Left forelimb (tissue), 1 donor: ENCODE measurements around the gene KRI1.
"Not testable (repeated sequence)": the region's sequence is repeated elsewhere in the genome, so short reads cannot be mapped to it uniquely, and the experiment has no call there.

Experiments
- DNase-seq: peaks from one replicate; pipeline ENCODE4 v3.0.0-alpha.2; 2018; ENCODE audit warnings: low spot score

Gene KRI1

DNA sequence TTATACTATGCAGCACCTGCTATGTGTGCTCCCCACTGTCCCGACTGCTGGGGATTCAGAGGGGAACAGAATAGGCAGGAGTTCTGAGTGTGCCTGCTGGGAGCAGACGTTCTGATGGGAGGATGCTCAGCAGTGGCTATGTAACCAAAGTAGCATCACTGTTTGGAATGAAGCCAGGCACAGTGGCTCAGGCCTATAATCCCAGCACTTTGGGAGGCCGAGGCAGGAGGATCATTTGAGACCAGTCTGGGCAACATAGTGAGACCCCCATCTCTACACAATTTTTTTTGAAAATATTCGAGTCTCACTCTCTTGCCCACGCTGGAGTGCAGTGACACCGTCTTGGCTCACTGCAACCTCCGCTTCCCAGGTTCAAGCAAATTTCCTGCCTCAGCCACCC, 16.1 kb downstream of the KRI1 start:
- no peak for DNase-seq

DNA sequence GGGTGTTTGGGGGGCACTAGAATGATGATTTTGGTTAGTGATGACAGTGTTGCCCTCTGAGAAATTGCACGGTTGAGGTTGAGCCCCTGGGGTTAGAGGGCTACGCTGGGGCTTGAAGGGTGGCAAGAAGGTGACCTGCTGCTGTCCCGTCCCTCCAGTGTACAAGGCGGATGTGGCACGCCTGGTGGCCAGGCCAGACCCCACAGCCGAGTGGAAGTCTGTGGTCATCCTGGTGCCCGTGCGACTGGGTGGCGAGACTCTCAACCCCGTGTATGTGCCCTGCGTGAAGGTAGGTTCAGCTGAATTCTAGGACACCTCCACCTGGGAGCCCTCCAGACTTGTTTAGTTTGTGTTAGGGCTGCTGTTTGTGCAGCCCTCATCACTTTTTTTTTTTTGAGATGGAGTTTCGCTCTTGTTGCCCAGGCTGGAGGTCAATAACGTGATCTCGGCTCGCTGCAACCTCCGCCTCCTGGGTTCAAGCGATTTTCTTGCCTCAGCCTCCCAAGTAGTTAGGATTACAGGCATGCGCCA, 17.0 kb downstream of the KRI1 start:
- DNase-seq: no peak

DNA sequence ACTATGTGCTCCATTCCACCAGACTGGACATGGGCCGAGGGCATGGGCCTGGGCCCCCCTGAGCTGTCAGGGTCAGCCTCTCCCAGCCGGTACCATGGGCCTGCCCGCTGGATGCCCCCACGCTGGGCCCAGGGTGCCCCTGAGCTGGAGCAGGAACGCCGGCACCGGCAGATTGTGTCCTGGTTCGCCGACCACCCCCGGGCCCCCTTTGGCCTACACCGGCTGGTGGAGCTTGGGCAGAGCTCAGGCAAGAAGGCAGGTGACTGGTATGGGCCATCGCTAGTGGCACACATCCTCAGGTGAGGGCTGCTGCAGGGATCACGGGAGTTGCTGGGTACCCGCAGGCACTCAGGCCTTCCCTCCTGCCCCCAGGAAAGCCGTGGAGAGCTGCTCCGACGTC, 19.0 kb downstream of the KRI1 start:
- DNase-seq: no peak

DNA sequence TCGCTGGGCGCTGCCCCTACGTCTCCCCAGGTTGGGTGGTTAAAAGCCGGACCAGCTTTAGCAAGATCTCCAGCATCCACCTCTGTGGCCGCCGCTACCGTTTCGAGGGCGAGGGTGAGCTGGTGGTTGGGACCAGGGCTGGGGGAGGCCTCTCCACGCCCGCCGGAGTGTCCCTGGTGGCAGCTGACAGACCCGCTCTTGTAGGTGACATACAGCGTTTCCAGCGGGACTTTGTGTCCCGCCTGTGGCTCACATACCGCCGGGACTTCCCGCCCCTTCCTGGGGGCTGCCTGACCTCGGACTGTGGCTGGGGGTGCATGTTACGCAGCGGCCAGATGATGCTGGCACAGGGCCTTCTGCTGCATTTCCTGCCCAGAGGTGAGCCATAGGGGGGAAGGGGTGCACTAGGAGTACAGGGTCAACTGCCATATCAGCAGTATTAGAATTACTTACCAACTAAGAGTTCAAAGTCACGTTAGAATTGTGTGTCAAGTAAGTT, 21.0 kb downstream of the KRI1 start:
- no peak for DNase-seq

DNA sequence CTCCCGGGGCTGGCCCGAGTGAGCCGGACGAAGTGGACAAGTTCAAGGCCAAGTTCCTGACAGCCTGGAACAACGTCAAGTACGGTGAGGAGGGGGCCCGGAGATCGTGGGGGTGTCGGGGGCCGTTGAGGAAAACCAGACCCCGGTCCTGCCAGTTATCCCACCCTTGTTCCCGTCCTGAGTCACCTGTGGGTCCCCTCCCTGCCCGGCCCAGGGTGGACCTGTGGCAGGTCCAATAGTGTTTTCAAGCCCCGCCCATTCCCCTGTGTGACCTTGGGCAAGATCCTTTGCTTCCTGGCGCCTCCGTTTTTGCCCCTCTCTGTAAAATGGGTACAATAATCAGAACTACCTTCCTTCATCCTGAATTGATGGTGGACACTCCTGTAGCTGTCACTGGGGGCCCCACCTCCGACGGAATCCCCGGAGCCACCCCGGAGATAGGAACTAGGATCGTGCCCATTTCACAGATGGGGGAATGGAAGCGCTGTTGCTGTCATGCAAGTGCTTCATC, 21.5 kb downstream of the KRI1 start:
- DNase-seq: no peak

DNA sequence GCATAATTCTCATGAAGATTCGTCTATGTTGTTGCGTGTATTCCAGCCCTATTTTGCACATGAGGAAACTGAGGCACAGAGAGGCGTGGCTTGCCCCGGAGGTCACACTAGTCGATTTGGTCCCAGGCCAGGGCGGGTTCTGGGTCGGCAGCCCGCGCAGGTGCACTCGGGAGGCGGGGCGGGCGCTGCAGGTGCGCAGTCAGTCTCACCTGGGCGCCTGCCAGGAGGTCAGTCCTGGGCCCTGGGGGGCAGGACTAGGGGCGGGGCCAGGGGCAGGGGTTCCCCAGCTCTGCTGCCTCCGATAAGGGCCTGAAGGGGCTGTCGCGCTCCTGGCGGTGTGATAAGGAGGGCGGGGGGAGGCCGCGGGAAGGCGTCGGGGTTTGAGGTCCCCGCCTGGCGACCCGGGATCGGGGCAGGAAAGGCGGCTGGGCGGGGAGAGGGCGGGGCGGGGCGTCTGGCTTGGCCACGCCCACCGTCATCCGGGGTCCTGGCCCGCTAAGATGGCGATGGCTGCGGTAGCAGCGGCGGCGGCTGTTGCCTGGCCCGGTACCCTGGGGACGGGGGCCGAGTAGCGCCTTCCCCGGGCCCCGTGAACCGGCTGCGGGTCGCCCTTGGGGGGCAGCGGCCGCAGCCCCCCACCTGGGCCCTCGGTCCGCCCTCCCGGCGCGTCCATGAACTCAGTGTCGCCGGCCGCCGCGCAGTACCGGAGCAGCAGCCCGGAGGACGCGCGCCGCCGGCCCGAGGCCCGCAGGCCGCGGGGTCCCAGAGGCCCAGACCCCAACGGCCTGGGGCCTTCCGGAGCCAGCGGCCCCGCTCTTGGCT, 22.2 kb downstream of the KRI1 start, which contains the start of gene ATG4D:
ATG4D (plus strand) TSS at position 485 of the 822 bp plus-strand sequence; CDS start at position 672, 187 bp downstream.
- DNase-seq: peak; percentile 92

DNA sequence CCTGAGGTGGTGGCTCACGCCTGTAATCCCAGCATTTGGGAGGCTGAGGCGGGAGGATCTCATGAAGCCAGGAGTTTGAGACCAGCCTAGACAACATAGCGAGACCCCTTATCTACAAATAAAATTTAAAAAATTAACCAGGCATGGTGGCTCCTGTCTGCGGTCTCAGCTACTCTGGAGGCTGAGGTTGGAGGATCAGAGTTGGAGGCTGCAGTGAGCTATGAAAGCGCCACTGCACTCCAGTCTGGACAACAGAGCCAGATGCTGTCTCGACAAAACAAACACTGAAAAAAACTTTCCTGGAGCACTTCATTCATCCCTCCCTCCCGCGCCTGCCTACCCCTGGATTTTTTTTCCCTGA, 22.8 kb downstream of the KRI1 start:
- DNase-seq: no peak

DNA sequence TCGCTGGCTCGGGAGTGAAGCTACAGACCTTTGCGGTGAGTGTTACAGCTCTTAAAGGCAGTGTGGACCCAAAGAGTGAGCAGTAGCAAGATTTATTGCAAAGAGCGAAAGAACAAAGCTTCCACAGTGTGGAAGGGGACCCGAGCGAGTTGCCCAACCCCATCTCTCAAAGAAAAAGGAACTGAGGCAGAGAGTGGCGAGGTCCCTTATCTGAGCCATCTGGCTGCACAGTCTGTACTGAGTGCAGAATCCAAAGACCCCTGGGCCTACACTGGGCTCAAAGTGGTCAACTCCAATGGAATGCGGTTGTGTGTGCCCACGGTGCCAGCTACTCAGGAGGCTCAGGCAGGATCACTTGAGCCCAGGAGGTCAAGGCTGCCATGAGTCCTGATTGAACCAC, 26.8 kb downstream of the KRI1 start:
- not testable (repeated sequence) for DNase-seq

DNA sequence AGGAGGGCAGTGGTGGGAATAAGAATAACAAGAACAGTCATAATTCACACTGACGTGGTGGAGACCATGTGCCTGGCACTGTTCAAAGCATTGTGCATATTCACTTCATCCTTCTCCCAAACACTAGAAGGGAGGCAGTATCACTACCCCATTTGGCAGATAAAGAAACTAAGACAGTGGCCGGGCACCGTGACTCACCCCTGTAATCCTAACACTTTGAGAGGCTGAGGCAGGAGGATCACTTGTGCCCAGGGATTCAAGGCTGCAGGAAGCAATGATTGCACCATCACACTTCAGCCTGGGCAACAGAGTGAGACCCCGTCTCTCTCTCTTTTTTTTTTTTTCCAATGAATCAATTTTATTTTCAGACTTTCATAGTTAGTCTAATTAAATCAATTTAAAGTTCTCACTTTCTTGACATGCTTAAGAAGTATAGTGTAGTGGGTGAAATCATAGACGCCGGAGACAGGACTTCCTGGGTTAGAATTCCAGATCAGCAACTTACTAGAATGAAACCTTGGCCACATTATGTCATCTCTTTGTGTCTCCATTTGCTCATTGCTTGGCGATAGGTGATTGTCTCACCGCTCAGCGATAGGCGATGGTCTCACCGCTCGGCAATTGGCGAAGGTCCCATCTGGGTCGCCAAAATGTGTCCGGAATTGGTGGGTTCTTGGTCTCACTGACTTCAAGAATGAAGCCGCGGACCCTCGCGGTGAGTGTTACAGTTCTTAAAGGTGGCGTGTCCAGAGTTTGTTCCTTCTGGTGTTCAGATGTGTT, 27.4 kb downstream of the KRI1 start:
- DNase-seq: no peak

DNA sequence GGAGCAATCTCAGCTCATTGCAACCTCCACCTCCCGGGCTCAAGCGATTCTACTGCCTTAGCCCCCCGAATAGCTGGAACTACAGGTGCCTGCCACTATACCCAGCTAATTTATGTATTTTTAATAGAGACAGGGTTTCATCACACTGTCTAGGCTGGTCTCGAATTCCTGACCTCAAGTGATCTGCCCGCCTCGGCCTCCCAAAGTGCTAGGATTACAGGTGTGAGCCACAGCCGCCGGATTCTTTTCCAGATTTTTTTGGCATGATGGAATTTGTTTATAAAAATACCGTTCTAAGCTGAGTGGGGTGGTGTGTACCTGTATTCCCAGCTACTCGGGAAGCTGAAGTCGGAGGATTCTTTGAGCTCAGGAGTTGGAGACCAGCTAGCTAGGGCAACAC, 28.1 kb downstream of the KRI1 start:
- DNase-seq: no peak

DNA sequence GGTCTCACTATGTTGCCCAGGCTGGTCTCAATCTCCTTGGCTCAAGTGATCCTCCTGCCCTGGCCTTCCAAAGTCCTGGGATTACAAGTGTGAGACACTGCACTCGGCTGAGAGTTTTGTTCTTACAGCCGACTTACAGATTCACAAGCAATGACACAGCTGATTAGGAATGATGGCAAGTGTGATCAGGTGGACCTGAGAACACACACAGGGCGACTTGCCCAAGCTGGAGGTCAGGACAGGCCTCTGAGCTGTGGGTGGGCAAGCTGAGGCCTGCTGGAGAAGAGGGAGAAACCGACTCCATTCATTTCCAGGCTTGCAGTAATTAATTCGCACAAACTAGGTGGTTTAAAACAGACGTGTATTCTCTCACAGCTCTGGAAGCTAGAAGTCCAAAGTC, 30.2 kb downstream of the KRI1 start:
- DNase-seq: no peak

DNA sequence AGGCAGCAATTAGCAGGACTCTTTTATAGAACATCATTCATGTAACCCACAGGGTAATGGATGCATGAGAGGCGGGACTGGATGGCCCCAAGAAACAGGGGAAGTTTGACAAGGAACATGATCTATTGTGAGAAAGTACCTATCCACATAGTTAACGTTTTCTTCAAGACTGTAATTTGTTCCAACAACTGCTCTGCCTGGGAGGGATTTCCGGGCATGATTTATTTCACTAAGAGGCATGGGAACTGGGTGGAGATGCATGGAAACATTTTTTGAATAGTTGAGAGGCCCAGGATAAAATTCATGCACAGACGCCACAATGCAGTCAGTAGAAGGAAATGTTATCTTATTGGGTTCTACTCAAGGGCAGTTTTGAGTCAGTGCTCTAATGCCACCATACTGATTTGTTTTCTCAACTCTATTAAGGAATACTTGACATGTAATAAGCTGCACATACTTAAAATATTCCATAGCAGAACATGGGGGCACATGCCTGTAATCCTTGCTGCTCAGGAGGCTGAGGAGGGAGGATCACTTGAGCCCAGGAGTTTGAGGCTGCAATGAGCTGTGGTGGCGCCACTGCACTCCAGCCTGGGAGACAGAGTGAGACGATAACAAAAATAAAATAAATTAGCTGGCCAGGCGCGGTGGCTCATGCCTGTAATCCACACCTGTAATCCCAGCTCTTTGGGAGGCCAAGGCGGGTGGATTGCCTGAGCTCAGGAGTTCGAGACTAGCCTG, 32.0 kb downstream of the KRI1 start:
- DNase-seq: no peak

DNA sequence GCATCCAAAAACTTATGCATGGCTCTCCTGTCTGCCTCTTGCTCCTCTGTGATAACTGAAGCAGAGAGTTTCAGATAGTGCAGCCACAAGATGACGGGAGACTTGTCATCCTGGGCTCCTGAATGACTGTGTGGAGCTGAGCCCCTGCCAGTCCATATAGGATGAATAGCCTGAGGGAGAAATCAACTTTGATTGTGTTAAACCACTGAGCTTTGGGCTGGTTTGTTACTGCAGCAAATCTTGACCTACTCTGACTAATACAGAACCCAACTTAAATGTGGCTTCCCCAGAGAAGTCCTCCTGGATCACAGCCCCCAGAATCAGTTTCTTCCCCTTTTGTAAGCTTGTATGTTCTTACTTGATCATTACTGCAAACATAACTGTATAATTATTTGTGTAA, 33.4 kb downstream of the KRI1 start:
- DNase-seq: no peak

DNA sequence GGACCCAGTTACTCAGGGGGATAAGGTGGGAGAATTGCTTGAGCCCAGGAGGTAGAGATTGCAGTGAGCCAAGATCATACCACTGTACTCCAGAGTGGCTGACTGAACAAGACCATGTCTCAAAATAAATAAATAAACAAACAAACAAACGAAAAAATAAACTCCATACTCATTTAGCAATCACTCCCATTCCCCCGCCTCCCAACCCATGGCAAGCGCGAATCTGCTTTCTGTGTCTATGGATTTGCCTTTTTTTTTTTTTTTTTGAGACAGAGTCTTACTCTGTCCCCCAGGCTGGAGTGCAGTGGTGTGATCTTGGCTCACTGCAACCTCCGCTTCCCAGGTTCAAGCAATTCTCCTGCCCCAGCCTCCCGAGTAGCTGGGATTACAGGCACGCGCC, 38.9 kb downstream of the KRI1 start:
- not testable (repeated sequence) for DNase-seq

DNA sequence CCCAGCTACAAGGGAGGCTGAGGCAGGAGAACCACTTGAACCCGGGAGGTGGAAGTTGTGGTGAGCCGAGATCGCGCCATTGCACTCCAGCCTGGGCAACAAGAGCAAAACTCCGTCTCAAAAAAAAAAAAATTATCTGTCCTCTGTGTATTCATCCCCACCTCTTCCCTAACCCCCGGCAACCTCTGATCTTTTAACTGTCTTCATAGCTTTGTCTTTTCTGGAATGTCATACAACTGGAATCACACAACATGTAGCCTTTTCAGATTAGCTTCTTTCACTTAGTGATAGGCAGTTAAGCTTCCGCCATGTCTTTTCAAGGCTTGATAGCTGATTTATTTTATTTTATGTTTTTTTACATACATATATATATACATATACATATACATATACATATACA, 40.2 kb downstream of the KRI1 start:
- no peak for DNase-seq

DNA sequence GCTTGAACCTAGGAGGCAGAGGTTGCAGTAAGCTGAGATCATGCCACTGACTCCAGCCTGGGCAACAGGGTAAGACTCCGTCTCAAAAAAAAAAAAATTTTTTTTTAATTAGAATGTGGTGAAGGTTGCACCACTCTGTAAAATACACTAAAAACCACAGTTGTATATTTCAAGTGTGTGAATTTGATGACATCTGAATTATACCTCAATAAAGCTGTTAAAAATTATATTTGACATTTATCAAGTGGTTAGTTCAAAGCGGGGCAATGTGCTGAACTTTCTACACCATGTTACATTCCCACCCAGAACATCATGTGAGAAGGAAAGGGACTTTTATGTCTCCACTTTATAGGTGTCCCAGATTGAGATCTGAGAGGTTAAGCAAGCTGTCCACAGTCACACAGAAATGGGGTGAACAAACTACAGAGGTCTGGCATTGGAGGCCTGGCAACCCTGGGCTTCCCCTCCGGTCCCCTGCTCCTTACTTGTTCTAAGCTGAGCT, 42.6 kb downstream of the KRI1 start:
- DNase-seq: no peak

DNA sequence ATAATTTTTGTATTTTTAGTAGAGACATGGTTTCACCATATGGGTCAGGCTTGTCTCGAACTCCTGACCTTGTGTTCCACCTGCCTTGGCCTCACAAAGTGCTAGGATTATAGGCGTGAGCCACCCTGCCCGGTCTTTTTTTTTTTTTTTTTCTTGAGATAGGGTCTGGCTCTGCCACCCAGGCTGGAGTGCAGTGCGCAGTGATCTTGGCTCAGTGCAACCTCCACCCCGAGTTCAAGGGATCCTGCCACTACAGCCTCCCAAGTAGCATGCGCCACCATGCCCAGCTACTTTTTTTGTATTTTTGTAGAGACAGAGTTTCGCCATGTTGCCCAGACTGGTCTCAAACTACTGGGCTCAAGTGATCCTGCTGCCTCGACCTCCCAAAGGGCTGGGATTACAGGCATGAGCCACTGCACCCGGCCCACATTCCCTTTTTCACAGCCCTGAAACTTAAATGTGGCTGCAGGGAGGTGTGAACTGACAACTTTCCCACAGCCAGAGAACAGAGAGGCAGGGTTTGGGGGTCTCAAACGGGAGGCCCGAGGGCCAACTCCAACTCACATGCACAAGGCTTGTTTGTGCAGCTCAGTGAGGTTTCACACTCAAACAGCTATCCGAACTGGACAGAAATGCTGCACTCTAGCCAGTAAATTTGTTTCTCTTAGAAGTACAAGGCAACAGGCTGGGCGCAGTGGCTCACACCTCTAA, 44.2 kb downstream of the KRI1 start:
- no peak for DNase-seq

DNA sequence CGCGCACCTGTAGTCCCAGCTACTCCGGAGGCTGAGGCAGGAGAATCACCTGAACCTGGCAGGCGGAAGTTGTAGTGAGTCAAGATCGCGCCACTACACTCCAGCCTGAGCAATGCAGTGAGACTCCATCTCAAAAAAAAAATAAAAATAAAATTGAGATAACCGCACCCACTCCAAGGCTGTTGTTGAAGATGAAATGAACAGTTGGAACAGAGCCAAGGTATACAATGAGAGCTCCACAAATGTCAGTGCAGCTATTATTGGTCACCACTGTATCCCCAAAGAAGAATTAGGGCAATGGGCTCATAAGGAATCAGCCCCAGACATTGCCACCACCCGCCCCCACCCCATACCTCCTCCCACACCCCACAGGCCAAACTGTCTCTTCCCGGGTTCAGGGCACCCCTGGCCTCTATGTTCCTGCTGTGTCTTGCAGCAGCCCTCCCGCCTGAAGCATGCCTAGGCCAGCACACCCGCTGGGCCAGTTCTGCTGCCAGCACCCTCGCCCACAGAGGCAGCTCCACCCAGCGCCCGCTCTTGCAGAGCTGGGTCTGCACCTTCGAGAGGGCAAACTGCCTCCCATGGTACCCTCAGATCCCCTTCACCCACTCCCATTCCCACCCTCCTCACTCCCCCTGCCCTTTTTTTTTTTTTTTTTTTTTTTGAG, 45.0 kb downstream of the KRI1 start:
- DNase-seq: no peak

DNA sequence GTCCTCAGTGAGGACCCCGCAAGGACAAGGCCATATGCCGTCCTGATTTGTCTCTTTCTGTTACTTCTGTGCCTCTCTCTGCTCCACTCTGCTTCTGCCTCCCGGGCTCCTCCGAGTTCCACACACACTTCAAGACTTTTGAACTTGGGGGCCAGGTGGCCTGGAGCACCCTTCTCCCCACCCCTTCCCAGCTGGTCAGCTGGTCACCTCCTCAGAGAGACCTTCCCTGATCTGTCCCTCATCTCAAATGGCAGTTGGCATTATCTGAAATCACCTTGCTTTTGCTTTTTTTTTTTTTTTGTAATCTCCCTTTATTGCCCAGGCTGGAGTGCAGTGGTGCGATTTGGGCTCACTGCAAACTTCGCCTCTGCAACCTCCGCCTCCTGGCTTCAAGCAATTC, 46.4 kb downstream of the KRI1 start:
- DNase-seq: no peak
